Gastroesophageal sphincter (tissue), 4 donors: ENCODE results near the gene GAS2L3. TPM values are rescaled to one million over a fixed set of nuclear protein-coding genes. Genes with fewer than 3 reads are reported as not detected.
"Not testable (repeated sequence)": the region's sequence is repeated elsewhere in the genome, so short reads cannot be mapped to it uniquely, and the experiment has no call there.

Experiments
- ATAC-seq: fragments of 150-250 bp; one replicate; pipeline ENCODE4 v1.9.1; 2016; ENCODE audit warnings: mild to moderate bottlenecking, moderate library complexity
- H3K27ac ChIP-seq, 4 donors: fragments of 200-600 bp; sonication (generic) in 3 of 4; 1 replicate in 3 of 4; 2 replicates in 1 of 4; pipeline ENCODE4 v1.5.1; 2016 to 2019
- H3K27me3 ChIP-seq: fragments of 200-600 bp; sonication (generic); one replicate; pipeline ENCODE4 v1.5.1; 2019
- H3K36me3 ChIP-seq, 2 donors: fragments of 200-600 bp; sonication (generic); one replicate each; pipeline ENCODE4 v1.5.1; 2019; ENCODE audit warnings: control low read depth in 1 of 2
- H3K4me1 ChIP-seq, 3 donors: fragments of 200-600 bp; sonication (generic); 1 replicate in 2 of 3; 2 replicates in 1 of 3; pipeline ENCODE4 v1.5.1; 2016 to 2019; ENCODE audit warnings: control low read depth in 2 of 3
- H3K4me3 ChIP-seq, 2 donors: fragments of 200-600 bp; sonication (generic); one replicate each; pipeline ENCODE4 v1.5.1; 2019; ENCODE audit warnings: mild to moderate bottlenecking in 1 of 2, moderate library complexity in 1 of 2
- H3K9me3 ChIP-seq, 3 donors: fragments of 200-600 bp; sonication (generic); one replicate each; pipeline ENCODE4 v1.5.1; 2017 to 2019; ENCODE audit warnings: control low read depth in 2 of 3
- EP300 ChIP-seq: sonication (generic); formaldehyde crosslinking; IDR thresholded peaks from one replicate; pipeline ENCODE4 v1.6.1; 2017; ENCODE audit warnings: antibody characterized with exemption, mild to moderate bottlenecking
- POLR2A ChIP-seq, 2 donors: fragments of 450-650 bp; IDR thresholded peaks; one replicate each; pipeline ENCODE4 v1.6.1; 2017; ENCODE audit warnings: antibody characterized with exemption in 2 of 2, mild to moderate bottlenecking in 2 of 2, moderate library complexity in 1 of 2
- POLR2AphosphoS5 ChIP-seq: sonication (generic); formaldehyde crosslinking; IDR thresholded peaks from one replicate; pipeline ENCODE4 v1.6.1; 2017; ENCODE audit warnings: antibody characterized with exemption
- WGBS, 2 donors: methylation state at CpG; one replicate each; pipeline ENCODE4 v1.1.5; 2018; ENCODE audit warnings: low coverage in 1 of 2; 5-methylcytosine and 5-hydroxymethylcytosine counted together
- total RNA-seq, 4 donors: library from RNA; depleted of rRNA; stranded (reverse); fragments of >200 nt; gene quantifications; one replicate each; pipeline ENCODE4 v1.1.0, GENCODE V29; 2016
- TF ChIP-seq, protein P1 (sequence below), 4 experiments: fragments of 200-600 bp in 2 of 4; fragments of 450-650 bp in 2 of 4; sonication (generic) in 1 of 4; IDR thresholded peaks; one replicate each; pipeline ENCODE4 v1.5.1; 2017 to 2019; ENCODE audit warnings: antibody characterized with exemption in 4 of 4, mild to moderate bottlenecking in 2 of 4, moderate library complexity in 2 of 4

Gene GAS2L3
- total RNA-seq, 4 donors from 2014 or later: 2.5 to 6.5 (median 3.6) TPM

DNA sequence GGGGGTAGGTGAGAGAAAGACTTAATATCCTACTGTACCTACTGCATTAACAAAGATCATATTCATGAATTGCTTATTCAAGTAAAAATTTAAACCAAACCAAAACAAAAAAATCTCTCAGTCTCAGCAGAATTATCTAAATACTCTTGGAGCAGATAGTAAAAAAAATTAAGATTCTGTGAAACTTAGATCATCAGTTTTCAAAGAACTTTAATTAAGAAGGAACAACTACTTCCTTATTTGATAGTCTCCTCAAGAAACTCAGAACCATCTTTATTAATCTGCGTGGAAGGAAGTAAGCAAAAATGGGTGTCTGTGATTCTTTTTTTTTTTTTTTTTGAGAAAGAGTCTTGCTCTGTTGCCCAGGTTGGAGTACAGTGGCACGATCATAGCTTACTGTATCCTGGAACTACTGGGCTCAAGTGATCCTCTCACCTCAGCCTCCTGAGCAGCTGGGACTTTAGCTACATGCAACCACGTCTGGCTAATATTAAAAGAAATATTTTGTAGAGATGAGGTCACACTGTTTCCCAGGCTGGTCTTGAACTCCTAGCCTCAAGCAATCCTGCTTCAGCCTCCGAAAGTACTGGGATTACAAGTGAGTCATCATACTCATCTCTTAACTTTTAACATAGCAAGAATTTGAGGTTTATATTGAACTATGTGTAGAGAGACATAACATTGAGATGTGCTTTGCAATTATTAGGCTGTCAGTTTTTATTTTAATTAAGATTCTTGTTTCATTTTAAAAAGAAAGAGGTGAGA lies 37.4 kb downstream of the GAS2L3 start:
- H3K27ac ChIP-seq: no peak overlapping the region
- 85 to 91% methylated on average over 3 to 4 of the region's 4 CpGs for WGBS, 2 donors
- no peaks in the 10 kb centered on the region for H3K4me1 ChIP-seq
- no peaks in the 10 kb centered on the region for H3K36me3 ChIP-seq
- no peaks in the 10 kb centered on the region for H3K27me3 ChIP-seq
- H3K4me3 ChIP-seq: no peak overlapping the region
- H3K9me3 ChIP-seq: no peaks in the 10 kb centered on the region
- TF ChIP-seq EP300: no peak
- no peak for TF ChIP-seq POLR2A (IDR thresholded peaks at IDR 0.05)
- TF ChIP-seq, protein P1, sequence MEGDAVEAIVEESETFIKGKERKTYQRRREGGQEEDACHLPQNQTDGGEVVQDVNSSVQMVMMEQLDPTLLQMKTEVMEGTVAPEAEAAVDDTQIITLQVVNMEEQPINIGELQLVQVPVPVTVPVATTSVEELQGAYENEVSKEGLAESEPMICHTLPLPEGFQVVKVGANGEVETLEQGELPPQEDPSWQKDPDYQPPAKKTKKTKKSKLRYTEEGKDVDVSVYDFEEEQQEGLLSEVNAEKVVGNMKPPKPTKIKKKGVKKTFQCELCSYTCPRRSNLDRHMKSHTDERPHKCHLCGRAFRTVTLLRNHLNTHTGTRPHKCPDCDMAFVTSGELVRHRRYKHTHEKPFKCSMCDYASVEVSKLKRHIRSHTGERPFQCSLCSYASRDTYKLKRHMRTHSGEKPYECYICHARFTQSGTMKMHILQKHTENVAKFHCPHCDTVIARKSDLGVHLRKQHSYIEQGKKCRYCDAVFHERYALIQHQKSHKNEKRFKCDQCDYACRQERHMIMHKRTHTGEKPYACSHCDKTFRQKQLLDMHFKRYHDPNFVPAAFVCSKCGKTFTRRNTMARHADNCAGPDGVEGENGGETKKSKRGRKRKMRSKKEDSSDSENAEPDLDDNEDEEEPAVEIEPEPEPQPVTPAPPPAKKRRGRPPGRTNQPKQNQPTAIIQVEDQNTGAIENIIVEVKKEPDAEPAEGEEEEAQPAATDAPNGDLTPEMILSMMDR (IDR thresholded peaks at IDR 0.05): no peak
- TF ChIP-seq POLR2AphosphoS5: no peak
- no peak for ATAC-seq

- Histone ChIP-seq H3K36me3 (no peaks in the 10 kb centered on the region), H3K9me3 (no peaks in the 10 kb centered on the region), H3K4me1 (no peaks in the 10 kb centered on the region), H3K27ac (no peak overlapping the region), H3K27me3 (no peaks in the 10 kb centered on the region), H3K4me3 (no peak overlapping the region)
- no peak for ATAC-seq
- TF ChIP-seq POLR2AphosphoS5: no peak
- TF ChIP-seq EP300: no peak
- 97 to 100% methylated on average over 2 to 3 of the region's 3 CpGs for WGBS, 2 donors
Observed at GRCh38 chr12:100612606-100613005, 39.1 kb downstream of the GAS2L3 start.

DNA sequence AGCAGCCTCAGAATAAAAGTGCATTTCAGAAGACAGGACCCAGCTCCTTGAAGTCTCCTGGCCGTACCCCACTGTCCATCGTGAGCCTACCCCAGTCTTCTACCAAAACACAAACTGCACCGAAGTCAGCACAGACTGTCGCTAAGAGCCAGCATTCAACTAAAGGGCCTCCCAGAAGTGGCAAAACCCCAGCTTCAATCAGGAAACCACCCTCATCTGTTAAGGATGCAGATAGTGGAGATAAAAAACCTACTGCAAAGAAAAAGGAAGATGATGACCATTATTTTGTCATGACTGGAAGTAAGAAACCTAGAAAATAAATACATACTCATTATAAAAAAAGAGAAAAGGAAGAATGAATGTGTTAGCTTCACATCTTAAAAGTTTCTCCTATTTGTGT lies 51.1 kb downstream of the GAS2L3 start:
- Histone ChIP-seq H3K36me3 (no peaks in the 10 kb centered on the region), H3K4me1 (no peaks in the 10 kb centered on the region), H3K27ac (no peak overlapping the region), H3K27me3 (no peaks in the 10 kb centered on the region), H3K9me3 (no peaks in the 10 kb centered on the region), H3K4me3 (no peak overlapping the region)
- 83 to 90% methylated on average over 2 to 4 of the region's 4 CpGs for WGBS, 2 donors
- TF ChIP-seq POLR2A (IDR thresholded peaks at IDR 0.05): no peak
- no peak for TF ChIP-seq POLR2AphosphoS5
- TF ChIP-seq EP300: no peak
- TF ChIP-seq, protein P1 (IDR thresholded peaks at IDR 0.05): no peak
- no peak for ATAC-seq

DNA sequence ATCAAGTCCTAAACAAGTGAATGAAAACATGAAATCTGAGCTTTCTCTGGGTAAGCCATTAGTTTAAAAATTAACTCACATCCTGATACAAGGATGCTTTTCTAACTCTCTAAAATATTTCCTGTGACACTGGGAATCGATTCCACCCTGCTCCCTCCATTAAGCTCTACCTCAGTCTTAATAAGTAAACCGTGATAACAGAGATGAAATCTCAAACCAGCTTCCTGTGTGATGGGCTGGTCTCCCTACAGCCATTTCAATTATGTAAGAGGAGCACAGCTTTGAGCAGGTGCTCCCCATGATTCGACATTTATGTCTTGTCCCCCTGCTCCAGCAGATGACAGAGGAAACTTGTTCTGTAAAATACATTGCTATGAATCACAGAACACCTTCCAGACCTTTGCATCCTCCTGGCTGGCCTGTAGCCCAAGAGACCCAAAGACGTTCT lies 59.0 kb downstream of the GAS2L3 start:
- Histone ChIP-seq H3K36me3 (no peaks in the 10 kb centered on the region), H3K9me3 (no peaks in the 10 kb centered on the region), H3K4me1 (no peaks in the 10 kb centered on the region), H3K4me3 (no peak overlapping the region), H3K27ac (no peak overlapping the region), H3K27me3 (no peaks in the 10 kb centered on the region)
- ATAC-seq: no peak
- TF ChIP-seq EP300 (no peak), POLR2AphosphoS5 (no peak), POLR2A (IDR thresholded peaks at IDR 0.05) (no peak)
- TF ChIP-seq, protein P1 (IDR thresholded peaks at IDR 0.05): no peak
- WGBS, 2 donors: 66% methylated on average over 4 of the region's 4 CpGs

DNA sequence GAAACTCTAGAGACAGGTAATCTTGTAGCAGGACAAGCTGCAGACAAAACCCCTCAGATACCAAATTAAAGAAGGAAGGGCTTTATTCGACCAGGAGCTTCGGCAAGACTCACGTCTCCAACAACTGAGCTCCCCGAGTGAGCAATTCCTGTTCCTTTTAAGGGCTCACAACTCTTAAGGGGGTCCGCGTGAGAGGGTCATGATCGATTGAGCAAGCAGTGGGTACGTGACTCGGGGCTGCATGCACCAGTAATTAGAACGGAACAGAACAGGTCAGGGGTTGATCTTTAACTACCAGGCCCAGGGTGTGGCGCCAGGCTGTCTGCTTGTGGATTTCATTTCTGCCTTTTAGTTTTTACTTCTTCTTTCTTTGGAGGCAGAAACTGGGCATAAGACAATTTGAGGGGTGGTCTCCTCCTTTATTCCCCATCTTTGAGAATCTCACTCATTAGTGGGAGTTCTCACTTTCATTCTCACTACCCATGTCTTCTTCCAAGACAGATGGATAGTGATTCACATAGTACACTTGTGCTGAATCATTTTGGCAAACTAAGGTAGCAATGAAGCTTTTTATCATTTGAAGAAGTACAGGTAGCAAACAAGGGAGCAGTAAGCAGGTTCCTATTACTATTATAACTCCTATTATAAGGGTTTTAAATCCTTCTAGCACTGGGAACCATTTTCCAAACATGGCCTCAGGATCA lies 59.8 kb downstream of the GAS2L3 start:
- not testable (repeated sequence) for ATAC-seq, H3K27ac ChIP-seq, H3K9me3 ChIP-seq, H3K4me1 ChIP-seq, H3K4me3 ChIP-seq, H3K27me3 ChIP-seq, H3K36me3 ChIP-seq
- 92 to 93% methylated on average over 9 to 10 of the region's 11 CpGs for WGBS, 2 donors

- H3K4me3 ChIP-seq: no peak overlapping the region
- TF ChIP-seq, protein P1 (IDR thresholded peaks at IDR 0.05): no peak
- no peak for TF ChIP-seq POLR2A (IDR thresholded peaks at IDR 0.05)
- no peak for TF ChIP-seq POLR2AphosphoS5
- TF ChIP-seq EP300: no peak
- no peaks in the 10 kb centered on the region for H3K4me1 ChIP-seq
- H3K36me3 ChIP-seq: no peaks in the 10 kb centered on the region
- no peaks in the 10 kb centered on the region for H3K27me3 ChIP-seq
- WGBS, 2 donors: 95% methylated on average over 6 of the region's 6 CpGs; no CpG with 5 or more reads in 1 of the 2 donors
- H3K27ac ChIP-seq: no peak overlapping the region
- no peak for ATAC-seq
- H3K9me3 ChIP-seq: peaks cover 0 to 17% (median 0%) of the 10 kb centered on the region in 3 donors
Observed at GRCh38 chr12:100643246-100643645, 69.8 kb downstream of the GAS2L3 start.
